GM18907 (cell line): ENCODE data around the gene RRM1.
"Not testable (repeated sequence)": the region's sequence is repeated elsewhere in the genome, so short reads cannot be mapped to it uniquely, and the experiment has no call there.

Source experiments
- ATAC-seq: cut with Tn5 transposase; IDR thresholded peaks from one replicate; pipeline ENCODE4 v1.9.1; 2021; ENCODE audit warnings: mild to moderate bottlenecking, moderate library complexity; ENCODE audit not compliant: unreplicated experiment

Gene RRM1

DNA sequence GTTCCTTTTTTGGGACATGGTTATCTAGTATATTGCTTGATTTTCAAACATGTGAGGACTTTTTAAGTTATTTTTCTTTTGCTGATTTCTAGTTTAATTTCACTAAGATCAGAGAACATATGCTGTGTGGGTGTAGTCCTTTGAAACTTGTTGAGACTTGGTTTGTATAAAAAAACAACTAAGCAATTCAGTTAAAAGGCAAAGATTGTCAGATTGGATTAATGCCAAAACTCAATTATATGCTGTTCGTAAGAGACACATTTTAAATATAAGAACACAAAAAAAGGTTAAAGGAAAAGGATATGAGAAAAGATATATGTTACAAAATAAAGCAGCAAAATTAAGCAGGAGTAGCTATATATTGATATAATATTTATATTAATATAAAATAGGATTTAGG, 17.8 kb upstream of the RRM1 start:
- no peak for ATAC-seq

DNA sequence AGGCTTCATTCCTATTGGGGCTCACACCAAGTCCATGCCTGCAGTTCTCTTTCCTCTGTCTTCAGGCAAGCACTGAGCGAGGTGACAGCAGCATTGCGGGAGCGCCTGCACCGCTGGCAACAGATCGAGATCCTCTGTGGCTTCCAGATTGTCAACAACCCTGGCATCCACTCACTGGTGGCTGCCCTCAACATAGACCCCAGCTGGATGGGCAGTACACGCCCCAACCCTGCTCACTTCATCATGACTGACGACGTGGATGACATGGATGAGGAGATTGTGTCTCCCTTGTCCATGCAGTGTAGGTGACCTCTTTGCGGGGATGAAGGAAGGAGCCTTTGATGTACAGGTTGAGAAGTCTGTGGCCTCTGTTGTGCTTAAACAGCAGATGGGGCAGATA, 11.4 kb upstream of the RRM1 start:
- ATAC-seq, result no peak

DNA sequence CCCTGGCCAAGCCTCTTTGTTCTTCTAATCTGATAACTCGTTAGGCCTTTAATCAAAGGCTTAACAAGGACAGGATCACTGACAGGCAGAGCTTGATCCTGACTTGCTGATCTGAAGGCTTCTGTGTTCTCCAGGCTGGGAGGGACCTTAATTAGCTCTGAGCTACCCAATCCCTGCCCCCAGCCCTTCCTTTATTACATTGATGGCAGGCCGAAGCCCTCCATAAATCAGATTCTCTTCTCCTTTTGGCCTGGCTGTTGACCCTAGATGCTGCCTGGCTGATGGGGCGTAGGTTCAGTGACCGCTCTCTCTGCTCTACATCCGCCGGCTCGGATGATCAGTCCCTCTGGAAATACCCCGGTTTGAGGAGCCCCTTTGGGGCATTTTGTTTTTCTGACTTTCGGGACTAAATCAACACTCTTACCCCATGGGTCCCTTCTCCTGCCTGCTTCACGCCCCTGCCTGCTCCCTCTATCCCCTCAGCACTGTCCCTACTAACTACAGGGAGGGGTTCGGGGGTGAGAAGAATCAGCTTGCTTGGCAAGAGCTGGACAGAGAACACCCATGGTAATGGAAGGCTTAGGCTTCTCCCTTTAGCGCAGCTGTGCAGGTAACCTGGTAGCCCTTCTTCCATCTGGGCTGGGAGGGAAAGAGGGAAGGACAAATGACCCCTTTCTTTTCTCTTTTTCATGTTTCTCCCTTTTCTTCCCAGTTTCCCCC, 10.0 kb upstream of the RRM1 start:
- ATAC-seq, result no peak

DNA sequence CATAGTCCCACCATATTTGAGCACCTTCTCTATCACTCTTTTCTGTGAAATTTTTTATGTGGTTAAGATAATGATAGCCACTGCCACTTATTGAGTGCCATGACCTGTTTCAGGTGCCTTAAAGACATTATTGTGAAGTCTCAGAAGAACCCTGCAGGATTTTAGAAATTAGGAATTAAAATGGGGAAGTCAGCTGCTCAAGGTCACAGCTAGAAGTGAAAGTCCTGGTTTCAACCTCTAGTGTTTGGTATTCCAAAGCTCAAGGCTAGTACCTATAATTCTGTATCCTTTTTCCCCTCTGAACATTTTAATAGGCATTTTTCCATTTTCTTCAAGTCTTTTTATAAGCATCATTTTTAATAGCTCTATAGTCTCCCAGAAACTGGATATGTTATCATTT, 9.0 kb upstream of the RRM1 start:
- ATAC-seq, result no peak

DNA sequence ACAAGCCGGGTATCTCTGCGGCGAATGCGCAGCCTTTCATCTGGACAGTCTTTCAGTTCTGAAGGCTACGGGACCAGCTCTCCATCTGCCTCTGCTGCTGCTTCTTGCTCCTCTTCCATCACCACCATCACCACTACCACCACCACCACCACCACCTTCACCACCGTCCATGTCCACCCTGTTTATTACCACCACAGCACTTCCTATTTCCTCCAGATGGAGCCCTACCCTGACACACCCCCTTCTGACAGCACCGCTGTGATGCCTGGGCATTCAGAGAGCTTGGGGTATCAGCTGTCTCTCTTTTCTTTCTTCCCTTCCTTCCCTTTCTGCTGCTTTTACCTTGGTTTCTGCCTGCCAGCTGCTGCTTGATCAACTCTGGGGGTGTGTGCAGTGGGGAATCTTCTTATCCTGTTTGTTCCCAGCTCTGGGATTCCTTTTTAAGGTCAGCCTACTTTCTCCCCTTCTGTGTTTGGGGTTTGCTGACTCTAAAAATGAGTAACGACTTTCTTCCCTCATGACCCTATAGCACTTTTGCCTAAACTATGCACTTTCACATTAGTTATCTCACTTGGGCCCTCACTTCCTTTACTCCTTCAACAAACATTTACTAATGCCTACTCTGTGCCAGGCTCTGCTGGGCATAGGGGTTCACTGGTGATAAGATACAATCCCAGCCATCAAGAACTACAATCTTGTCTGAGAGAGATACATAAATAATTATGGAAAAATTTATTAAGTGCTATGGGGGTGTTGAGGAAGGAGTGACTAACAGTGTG, 7.8 kb upstream of the RRM1 start:
- ATAC-seq, result no peak

DNA sequence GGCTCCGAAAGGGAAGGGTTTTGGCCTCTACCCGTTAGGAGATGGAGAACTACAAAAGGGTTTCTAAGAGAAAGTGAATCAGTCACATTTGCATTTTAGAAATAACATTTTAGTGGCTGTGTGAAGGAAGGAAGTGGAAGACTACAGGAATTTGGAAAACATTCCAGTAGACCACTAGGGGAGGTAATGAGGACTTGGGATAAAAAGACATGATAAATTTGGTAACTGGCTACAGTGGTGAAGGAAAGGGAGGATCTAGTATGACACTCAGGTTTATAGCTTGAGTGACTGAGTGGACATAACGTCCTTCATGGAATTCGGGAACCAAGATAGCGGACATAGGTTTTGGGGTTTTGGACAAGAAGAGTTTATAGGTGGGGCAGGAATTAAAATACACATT, 7.0 kb upstream of the RRM1 start:
- ATAC-seq, result no peak

DNA sequence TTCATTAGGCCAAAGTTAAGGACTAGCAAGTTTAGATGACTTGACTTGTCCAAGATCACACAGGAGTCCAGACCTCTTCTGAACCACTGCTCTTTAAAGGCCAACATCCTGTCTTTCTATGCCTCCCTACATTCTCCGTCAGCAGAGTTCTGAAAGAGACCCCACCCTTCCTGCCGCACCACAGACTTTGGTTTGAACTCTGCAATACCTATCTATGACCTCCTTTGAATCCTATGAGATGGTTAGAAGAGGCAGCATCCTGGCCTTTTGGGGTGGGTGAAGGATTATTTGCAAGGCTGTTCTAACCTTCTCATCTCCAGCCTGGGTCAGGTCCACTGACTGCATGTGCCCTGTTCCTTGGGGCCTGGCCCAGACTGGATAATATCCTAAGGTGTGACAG, 4.3 kb upstream of the RRM1 start:
- no peak for ATAC-seq

DNA sequence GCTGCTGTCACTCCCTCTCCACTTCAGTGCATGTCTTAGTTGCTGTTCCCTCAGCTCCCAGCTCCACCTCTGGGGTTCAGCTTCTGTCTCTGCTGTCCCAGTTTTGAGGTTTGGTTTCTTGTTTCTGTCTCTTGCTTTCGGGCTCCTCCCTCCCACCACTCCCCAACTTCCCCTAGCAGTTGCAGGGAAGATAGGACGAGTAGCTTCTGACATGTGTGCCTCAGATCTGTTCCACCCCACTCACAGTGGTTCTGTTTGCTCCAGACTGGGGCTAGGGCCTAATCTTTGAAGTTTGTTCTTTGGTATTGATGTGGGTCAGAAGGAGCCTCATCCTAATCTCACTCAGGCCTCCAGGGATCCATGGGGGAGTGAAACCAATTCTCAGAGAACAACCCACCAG, 2.6 kb upstream of the RRM1 start:
- ATAC-seq, result no peak

DNA sequence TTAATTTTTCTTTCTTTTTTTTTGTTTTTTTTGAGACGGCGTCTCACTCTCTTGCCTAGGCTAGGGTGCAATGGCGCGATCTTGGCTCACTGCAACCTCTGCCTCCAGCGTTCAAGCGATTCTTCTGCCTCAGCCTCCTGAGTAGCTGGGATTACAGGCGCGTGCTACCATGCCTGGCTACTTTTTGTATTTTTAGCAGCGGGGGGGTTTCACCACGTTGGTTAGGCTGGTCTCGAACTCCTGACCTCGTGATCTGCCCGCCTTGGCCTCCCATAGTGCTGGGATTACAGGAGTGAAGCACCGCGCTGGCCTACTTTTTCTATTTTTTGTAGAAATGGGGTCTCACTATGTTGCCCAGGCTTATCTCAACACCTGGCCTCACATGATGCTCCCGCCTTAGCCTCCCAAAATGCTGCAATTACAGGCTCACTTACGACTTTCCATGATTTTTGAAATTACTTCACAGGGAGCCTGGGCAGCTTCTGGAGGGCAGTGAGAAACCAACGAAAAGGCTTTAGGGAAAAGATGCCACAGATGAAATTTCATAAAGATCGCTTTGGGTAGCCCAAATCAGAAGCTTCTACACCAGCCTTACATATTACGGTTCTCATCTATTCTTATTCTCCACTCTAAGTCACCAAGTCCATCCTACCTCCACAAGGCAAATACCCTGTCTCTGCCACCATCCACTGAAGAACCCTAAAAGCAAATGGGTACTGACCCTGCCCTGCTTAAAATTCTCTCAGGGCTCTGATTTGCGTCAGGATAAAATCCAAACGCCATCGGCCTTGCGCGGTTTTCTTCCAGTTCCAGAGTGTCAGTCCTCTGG, 866 bp upstream of the RRM1 start:
- no peak for ATAC-seq

DNA sequence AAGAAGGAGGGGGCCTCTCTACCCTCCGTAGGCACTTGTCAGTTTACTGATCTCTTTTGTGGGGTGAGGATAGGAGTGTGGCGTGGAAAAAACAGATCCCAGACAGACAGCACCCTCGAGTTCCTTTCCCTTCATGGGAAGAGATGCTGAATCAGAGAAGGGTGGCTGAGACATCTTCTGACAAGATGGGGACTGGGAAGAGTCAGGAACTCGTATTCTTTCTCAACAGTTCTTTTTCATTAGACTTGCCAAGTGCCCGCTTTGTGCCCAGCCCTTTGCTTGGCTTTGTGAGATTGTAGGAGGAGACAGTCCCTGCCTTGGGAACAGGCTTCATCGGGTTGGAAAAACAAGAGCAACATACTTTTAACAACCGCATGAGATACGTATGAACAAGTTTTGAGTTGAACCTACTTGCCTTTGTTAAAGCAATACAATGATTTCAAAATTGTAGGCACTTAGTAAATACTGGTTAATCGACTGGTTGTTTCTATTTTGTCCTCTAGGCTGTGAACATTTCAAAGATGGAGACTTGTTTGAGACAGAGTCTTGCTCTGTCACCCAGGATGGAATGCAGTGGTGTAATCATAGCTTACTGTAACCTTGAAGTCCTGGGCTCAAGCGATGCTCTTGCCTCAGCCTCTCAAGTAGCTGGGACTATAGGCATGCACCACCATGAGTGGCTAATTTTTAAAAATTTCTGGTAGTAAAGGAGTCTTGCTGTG, 1.1 kb downstream of the RRM1 start:
- ATAC-seq, result no peak

DNA sequence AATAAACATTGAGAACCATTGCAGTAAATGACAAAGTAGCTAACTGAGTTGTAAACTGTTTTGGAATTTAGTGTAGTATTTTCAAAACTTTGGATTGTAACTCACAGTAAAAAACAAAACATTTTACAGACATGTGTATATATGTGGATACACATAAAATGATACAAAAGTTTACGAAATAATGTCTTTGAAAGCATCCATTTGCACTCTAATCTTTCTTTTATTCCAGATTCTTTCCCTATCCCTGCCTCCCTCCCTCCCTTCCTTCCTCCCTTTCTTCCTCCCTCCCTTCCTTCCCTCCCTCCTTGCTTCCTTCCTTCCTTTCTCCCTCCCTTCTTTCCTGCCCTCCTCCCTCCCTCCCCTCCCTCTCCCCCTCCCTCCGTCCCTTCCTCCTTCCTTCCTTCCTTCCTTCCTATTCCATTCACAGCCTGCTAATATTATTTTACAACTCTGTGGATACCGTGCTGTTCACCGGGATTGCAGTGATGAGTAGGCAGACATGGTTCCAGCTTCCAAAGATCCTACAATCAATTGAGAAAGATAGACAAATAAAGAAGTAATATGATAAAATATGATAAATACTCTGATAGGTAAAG, 3.5 kb downstream of the RRM1 start:
- no peak for ATAC-seq

DNA sequence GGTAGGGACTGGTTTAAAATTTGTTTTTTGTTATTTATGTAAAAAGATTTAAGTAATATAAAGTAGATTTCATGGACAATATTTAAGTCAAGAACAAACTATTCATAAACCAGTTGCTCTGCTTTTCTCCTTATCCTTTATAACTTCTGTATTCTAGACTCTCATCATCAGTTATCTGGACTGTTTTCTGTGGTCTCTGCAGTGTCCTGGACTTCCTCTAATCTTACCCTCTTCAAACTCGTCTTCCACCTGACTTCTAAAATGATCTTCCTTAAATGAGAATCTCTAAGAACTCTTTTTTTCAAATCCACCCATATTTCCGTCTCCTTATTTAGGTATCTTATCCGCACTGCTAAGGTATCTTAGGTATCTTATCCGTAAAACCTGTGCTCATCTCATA, 8.1 kb downstream of the RRM1 start:
- ATAC-seq, result no peak

DNA sequence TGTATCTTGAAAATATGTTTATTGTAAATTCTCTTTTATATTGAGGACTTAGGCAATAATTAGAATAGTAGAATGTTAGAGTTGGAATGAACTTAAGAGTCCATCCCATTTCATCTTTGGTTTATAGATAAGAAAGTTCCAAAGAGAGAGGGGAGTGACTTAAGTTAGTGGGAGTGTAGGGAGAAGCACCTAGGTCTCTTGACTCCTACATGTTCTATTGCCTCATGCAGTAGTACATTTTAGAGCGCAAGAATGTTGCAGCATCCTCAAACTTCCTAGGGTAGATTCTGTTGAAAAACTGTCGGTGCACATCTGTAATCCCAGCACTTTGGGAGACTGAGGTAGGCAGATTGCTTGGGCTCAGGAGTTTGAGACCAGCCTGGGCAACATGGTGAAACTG, 8.7 kb downstream of the RRM1 start:
- ATAC-seq, result no peak

DNA sequence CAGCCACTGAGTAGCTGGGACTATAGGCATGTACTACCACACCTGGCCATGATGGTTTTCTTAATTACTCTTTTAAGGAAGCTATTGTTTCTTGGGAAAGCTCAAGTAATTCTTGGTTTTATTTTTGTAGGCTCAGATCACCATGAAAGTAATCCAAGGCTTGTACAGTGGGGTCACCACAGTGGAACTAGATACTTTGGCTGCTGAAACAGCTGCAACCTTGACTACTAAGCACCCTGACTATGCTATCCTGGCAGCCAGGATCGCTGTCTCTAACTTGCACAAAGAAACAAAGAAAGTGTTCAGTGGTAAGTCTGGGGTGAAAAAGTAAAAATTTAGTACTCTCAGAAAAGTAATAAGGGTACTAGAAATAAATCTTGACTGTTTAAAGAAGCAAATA, 11.3 kb downstream of the RRM1 start:
- no peak for ATAC-seq

DNA sequence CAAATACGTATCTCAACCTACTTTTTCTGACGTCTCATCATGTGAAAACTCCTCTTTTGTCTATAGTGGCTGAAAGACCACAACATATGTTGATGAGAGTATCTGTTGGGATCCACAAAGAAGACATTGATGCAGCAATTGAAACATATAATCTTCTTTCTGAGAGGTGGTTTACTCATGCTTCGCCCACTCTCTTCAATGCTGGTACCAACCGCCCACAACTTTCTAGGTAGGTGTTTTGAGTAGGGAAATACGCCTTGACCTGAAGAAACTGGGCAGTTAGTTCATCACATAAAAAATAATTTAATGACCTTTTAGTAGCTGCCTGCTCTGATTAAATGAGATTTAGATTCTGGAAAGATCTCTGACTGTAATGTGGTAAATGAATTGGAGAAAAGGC, 17.2 kb downstream of the RRM1 start:
- ATAC-seq, result no peak

DNA sequence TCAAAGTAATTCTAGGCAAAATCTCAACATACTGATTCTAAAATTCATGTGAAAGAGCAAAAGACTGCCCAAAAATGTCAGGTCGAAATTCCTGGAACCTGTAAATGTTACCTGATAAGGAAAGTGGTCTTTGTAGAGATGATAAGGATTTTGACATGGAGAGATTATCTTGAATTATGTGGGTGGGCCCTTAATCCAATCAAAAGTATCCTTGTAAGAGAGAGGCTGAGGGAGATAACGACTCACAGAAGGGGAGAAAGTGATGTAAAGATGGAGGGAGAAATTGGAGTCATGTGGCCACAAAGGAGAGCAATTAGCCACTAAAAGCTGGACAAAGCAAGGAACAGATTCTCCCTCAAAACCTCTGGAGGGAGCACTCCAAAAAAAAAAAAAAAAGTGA, 20.5 kb downstream of the RRM1 start:
- no peak for ATAC-seq

DNA sequence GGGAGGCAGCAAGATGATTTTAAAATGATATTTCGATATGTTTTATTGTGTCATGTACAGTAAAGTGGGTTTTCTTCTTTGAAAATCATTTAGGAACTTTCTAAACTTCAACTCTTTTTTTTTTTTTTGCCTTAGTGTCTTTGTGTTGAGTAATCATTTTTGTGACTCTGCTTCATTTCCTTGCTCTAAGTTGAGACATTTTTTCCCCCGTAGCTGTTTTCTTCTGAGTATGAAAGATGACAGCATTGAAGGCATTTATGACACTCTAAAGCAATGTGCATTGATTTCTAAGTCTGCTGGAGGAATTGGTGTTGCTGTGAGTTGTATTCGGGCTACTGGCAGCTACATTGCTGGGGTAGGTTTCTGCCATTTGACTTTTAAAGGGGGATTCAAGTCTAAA, 23.5 kb downstream of the RRM1 start:
- no peak for ATAC-seq

DNA sequence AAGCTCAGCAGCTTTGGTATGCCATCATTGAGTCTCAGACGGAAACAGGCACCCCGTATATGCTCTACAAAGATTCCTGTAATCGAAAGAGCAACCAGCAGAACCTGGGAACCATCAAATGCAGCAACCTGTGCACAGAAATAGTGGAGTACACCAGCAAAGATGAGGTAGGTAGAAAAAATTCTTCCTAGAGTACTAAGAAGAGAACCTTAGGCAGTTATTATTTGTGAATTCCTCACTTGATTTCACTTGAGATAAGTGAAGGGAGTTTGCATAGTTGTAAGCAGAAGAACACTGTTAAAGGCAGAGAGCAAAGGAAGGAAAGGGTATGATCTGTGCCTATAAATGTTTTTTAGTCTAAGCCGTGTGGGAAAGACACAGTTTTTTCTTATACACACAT, 28.6 kb downstream of the RRM1 start:
- ATAC-seq, result no peak

DNA sequence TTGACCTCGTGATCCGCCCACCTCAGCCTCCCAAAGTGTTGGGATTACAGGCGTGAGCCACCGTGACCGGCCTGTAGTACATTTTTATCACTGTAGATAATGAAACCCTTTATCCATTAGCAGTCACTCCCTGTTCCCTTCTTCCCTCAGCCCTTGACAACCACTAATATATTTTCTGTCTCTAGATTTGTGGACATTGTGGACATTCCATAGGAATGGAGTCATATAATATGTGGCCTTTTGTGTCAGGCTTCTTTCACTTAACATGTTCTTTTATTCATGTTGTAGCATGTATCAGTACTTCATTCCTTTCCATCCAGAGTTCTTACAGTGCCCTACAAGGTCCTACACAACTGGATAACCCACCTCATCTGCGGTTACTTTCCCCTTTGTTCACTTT, 30.5 kb downstream of the RRM1 start:
- no peak for ATAC-seq

DNA sequence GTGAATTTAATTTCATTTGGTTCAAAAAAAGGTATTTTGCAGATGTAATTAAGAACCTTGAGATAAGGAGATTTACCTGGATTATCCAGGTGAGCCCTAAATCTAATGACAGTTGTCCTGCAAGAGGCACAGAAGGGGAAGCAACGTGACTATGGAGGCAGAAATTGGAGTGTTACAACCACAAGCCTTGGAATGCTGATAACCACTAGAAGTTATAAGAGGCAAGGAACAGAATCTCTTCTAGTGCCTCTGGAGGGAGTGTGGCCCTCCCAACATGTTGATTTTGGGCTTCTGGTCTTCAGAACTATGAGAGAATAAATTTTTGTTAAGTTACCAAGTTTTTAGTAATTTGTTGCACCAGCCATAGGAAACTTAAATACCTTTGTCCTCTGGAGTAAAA, 32.8 kb downstream of the RRM1 start:
- ATAC-seq, result no peak

DNA sequence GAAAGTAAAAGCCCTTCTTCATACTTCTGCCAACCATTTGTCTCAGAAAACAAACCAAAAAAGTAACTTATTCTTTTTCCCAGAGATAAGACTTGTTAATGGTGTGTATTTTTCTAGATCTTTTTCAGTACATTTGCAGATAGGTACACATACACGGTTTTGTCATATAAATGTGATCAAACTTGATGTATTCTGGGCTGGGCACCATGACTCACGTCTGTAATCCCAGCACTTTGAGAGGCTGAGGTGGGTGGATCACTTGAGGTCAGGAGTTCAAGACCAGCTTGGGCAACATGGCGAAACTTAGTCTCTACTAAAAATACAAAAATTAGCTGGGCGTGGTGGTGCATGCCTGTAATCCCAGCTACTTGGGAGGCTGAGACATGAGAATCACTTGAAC, 35.6 kb downstream of the RRM1 start:
- ATAC-seq, result not testable (repeated sequence)
